ENCODE data around the gene GRK2. TPM values are rescaled to one million over a fixed set of nuclear protein-coding genes. Genes with fewer than 3 reads are reported as not detected.

GRK2 gene
- total and polyA plus RNA-seq, 2 of the 13 experiments (the other 11 are each of a cell fraction or from before 2014, with no cell fraction given), result 31.3 to 42.4 TPM

DNA sequence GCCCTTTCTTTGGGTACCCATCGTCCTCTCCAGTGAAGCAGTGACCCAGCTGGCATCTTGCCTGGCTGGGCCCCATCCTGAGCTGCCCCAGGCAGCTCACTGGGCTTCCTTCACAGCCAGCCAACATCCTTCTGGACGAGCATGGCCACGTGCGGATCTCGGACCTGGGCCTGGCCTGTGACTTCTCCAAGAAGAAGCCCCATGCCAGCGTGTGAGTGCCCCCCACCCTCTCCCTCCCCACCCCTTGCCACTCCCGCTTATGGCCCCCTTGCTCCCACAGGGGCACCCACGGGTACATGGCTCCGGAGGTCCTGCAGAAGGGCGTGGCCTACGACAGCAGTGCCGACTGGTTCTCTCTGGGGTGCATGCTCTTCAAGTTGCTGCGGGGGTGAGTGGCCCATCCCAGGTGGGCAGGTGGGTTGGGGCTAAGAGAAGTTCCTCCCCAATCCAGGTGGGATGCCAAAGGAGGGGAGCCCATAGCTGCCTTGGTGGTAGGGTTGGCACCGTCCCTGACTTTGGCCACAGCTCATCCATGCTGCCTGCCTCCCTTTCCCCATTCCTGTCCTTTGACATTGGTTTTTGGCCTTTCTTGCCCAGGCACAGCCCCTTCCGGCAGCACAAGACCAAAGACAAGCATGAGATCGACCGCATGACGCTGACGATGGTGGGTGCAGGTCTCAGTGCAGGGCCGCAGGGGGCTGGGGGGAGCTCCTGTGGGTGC, 16.0 kb downstream of the GRK2 start (continued):
- TF ChIP-seq SMAD3 (CRISPR knock-in tag; IDR thresholded peaks at IDR 0.05), result no peak
- TF ChIP-seq, protein P1, sequence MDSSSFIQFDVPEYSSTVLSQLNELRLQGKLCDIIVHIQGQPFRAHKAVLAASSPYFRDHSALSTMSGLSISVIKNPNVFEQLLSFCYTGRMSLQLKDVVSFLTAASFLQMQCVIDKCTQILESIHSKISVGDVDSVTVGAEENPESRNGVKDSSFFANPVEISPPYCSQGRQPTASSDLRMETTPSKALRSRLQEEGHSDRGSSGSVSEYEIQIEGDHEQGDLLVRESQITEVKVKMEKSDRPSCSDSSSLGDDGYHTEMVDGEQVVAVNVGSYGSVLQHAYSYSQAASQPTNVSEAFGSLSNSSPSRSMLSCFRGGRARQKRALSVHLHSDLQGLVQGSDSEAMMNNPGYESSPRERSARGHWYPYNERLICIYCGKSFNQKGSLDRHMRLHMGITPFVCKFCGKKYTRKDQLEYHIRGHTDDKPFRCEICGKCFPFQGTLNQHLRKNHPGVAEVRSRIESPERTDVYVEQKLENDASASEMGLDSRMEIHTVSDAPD (CRISPR knock-in tag; IDR thresholded peaks at IDR 0.05), result no peak

DNA sequence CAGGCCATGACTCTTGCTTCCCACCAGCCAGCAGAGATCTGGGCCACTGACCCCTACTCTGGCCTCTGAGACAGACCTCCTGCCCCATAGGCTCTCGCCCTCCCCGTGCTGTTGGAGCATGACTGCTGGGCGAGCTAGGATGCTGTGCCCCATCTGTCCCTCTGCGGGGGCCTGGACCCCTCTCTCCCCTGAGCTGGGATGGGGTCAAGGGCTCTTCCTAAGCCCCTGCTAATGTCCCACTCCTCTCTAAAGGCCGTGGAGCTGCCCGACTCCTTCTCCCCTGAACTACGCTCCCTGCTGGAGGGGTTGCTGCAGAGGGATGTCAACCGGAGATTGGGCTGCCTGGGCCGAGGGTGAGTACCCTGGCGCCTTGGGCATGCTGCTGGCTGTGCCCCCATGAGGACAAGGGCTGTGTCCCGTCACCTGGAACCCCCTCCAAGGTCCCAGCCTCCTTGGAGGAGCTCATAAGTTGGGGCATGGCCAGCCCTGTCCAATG, 16.7 kb downstream of the GRK2 start:
- H3K79me2 ChIP-seq (ENCODE audit: insufficient read depth, low read length), result no peaks in the 10 kb centered on the region
- H3K4me1 ChIP-seq (ENCODE audit: insufficient read depth, low read length), result peaks cover 14% of the 10 kb centered on the region
- intact Hi-C loops (cut with micrococcal nuclease; ENCODE audit: unreplicated experiment), result no loop called here
- in situ Hi-C loops (cut with HindIII; ENCODE audit: extremely low pct_ligation_motif_present, low pct_unique_long_range_greater_than_20kb), result no loop called here
- no TSS peak for BruUV-seq (replicated peaks)
- H3K4me2 ChIP-seq (ENCODE audit: low read depth, low read length), result no peak overlapping the region
- peaks cover 39 to 73% of the 10 kb centered on the region in 2 experiments; a peak in 4 of 5 replicates for H3K36me3 ChIP-seq (replicated peaks in 1 of 2; ENCODE audit: control insufficient read depth in 1 of 2, insufficient read depth in 2 of 2, low read length in 2 of 2)
- no peaks in the 10 kb centered on the region for H4K20me1 ChIP-seq (ENCODE audit: insufficient read depth, low read length)
- FAIRE-seq, result no peak
- WGBS (ENCODE audit: low lambda C conversion rate), result no CpG with 5 or more reads among the region's 11 CpGs
- H3K27me3 ChIP-seq (ENCODE audit: control insufficient read depth in 1 of 2, insufficient read depth in 2 of 2, low read length in 2 of 2), result no peaks in the 10 kb centered on the region
- no peak for DNase-seq (ENCODE audit: low spot score)
- H3K9me3 ChIP-seq (ENCODE audit: low read length), result no peaks in the 10 kb centered on the region
- H3K9ac ChIP-seq (ENCODE audit: insufficient read depth, low read depth, low read length), result no peak overlapping the region
- no peak for ATAC-seq
- no peak overlapping the region for H2AFZ ChIP-seq (ENCODE audit: low read length)
- H3K27ac ChIP-seq (ENCODE audit: extremely low read length, insufficient read depth, low read length), result no peak overlapping the region
- no peak overlapping the region for H3K4me3 ChIP-seq (replicated peaks in 1 of 3; ENCODE audit: insufficient read depth in 1 of 3, low read depth in 2 of 3, low read length in 3 of 3)
- POLR2A ChIA-PET, result no interaction called here
- TF ChIP-seq EHMT2 (IDR thresholded peaks at IDR 0.05; ENCODE audit: borderline replicate concordance, low read depth, low read length) (no peak), POLR2AphosphoS2 (IDR thresholded peaks at IDR 0.05; ENCODE audit: low read depth, low read length) (no peak), ZNF30 (CRISPR knock-in tag; IDR thresholded peaks at IDR 0.05) (no peak), SOX13 (IDR thresholded peaks at IDR 0.05) (no peak), SOX13 (CRISPR knock-in tag; conservative IDR thresholded peaks at IDR 0.05 in 1 of 2, IDR thresholded peaks at IDR 0.05 in 1 of 2) (no peak), ETV5 (CRISPR knock-in tag; IDR thresholded peaks at IDR 0.05; ENCODE audit: borderline replicate concordance) (no peak), AGO2 (optimal IDR thresholded peaks at IDR 0.05; ENCODE audit: low read depth, low read length) (peak; percentile 35)
- CTCF ChIA-PET (ENCODE audit: low intra/inter-chr PET ratio, low total read pairs), result no interaction called here

All from HepG2 (cell line).